Right ventricle myocardium superior (tissue), 1 donor: ENCODE results near the gene AKAP8L. TPM values are rescaled to one million over a fixed set of nuclear protein-coding genes. Genes with fewer than 3 reads are reported as not detected.

Experiments
- ATAC-seq: fragments of 200-7000 bp; cut with Tn5 transposase; one replicate; pipeline ENCODE4 v1.9.1; 2020; ENCODE audit warnings: mild to moderate bottlenecking; ENCODE audit not compliant: poor library complexity
- DNase-seq: peaks from one replicate; pipeline ENCODE4 v3.0.0-alpha.2; 2020
- intact Hi-C: fragments of 100-400 bp; cut with DNase I; formaldehyde crosslinking; loops from one replicate; pipeline ENCODE4 v1.11.2; 2022
- total RNA-seq: library from RNA; stranded (reverse); fragmentation: NEBNext Ultra II Directional; extraction: Animal tissue kit (Norgen Biotek cat#: 25700); gene quantifications from one replicate; pipeline ENCODE4 v1.2.1, GENCODE V29; 2021
- donor health status: DM: no; HTN: yes; CAD: no; lungs with severe emphysema.

AKAP8L gene
- total RNA-seq, 1 donor from 2014 or later, result 74.5 TPM

DNA sequence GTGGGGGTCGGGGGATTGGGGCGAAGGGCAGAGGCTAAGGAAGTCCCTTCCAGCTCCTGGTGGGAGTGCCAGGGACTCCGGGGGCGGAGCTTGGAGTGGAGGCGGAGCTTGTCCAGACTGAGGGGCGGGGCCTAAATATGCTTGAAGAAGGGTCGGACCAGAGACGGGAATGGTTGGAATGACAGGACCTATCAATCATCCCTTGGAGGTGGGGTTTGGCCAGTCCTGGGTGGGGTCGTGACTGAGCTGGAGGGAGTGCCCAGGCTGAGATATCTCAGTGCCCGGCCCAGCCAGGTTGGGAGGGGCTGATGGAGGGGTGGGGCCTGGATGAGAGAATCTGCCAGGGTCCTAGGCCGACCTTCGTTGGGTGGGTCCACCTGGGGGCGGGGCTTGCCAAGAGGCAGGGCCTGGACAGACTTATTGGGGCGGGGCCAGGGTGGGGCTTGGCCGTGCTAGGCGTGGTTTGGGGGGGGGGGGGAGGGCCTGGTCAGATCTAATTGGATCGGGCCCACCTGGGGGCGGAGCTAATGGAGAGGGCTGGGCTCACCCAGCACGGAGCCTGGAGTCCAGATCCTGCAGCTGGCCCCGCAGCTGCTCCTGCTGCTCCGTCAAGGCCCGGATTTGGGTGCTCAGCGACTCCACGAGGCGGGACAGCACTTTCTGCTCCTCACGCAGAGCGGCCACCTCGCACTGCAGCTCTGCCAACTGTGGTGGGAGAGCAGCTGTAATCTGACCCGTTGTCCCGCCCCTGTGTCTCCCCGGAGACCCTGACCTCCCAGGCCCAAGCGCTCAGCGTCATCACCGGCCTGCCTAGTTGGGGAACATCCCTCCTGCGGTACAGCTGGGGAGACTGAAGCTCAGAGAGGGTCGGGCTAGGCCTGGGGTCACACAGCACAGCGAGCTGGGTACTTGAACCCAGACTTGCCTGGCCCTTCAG is 33.6 kb upstream of the AKAP8L start:
- intact Hi-C loops, result loop anchor here (5.0 kb wide), 1 partner anchor 105 kb away; no protein-coding TSS in a partner anchor
- peak; percentile 94 for DNase-seq
- ATAC-seq, result peak; percentile 74

GRCh38 chr19:15450528-15450890 is 31.7 kb upstream of the AKAP8L start:
- intact Hi-C loops, result loop anchor here (5.0 kb wide), 1 partner anchor 107 kb away; no protein-coding TSS in a partner anchor
- DNase-seq, result no peak
- ATAC-seq, result no peak

- DNase-seq, result peak; percentile 93
- intact Hi-C loops, result loop anchor here (5.0 kb wide), 1 partner anchor 107 kb away; no protein-coding TSS in a partner anchor
- ATAC-seq, result peak; percentile 19
Observed at GRCh38 chr19:15449620-15450527, 31.1 kb upstream of the AKAP8L start, which contains the start of gene WIZ. TSS of gene WIZ (minus strand) at chr19:15449956. CDS start at chr19:15448307, 1,649 bp downstream.

DNA sequence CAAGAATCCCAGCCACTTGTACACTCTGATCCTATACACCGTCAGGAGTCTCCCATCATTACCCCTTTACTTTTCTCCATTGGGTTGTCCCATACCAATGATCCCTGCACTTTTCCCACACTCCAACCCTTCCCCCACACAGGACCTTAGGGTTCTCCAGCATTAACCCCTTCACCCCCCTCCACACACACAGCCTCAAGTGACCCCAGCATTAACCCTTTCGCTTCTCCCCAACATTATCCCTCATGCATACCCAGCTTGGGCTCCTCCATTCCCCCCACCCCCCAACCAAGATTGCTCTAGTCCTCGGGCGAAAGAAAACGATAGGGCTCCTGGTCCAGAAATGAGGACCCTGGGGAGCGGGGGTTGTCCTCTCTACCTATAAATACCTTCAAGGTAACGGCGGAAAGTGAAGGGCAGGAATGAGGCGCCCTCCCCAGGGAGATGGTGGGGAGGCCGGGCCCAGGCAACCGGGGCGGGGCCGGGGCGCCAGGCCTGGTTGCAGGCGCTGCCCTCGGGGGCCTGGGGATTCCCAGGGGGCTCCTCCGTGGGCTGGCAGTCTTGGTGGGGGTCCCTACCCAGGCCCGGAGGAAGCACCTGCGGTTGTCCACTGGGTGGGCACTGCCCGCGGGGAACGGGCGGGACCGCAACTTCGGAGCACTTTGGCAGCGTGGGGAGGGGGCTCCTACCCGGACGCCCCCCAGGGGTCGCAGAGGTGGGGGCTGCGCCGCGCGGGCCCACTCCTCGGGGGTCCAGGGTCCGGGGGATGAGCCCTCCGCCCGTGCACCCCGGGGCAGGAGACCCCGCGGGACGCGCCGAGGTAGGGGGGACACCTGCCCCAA is 30.2 kb upstream of the AKAP8L start:
- no peak for ATAC-seq
- intact Hi-C loops, result no loop called here
- DNase-seq, result no peak

DNA sequence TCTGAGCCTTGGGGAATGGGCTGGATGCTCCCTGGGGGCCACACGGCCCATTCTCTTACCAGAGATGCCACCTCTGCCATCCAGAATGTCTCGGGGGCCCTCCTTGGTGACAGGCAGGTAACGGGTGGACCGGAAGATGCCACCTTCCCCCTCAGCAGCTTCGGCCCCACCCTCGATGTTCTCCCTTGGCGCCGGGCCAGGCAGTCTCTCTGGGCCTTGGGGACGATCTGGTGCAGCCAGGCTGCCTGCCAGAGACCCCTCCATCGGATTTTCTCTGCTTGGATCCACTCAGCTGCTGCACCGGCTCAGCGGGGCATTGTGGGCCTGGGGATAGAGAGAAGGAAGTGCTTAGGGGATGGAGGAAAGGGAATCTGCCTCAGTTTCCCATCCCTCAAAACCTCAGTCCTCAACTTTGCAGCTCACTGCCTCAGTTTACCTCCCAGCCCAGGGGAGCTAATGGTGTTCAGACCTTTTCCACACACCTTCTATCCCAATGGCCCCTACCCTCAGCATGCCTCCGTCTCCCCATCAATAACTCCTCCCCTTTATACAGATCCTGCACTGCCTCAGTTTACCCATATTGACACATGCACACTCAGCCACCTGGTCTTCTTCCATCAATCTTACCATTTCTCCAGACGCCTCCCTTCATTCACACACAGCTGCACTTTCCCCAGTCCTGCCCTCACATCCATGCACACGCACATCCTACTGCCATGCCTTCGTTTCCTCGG is 29.4 kb upstream of the AKAP8L start:
- no peak for DNase-seq
- intact Hi-C loops, result no loop called here
- ATAC-seq, result no peak

- no peak for DNase-seq
- no peak for ATAC-seq
- intact Hi-C loops, result no loop called here
Observed at GRCh38 chr19:15447057-15447456, 28.3 kb upstream of the AKAP8L start.

GRCh38 chr19:15445807-15446376 is 27.1 kb upstream of the AKAP8L start:
- intact Hi-C loops, result no loop called here
- DNase-seq (peak; percentile 79), ATAC-seq (peak; percentile 75)

DNA sequence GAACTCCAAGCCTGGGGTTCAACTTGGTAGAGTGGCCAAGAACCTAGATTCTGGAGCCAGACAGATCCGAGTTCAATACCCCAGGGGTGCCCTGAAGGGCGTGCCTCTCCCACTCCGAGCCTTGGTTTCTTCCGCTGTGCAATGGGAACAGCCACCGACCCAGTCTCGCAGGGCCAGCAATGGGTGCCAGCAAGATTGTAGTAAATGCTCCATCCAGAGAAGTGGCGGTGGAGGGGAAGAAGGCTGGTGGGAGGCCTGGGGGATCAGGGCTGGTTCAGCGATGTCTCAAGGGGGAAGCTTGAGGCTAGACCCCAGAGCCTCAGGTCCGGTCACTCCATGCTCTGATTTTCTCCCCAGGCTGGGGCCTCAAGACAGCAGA is 26.4 kb upstream of the AKAP8L start:
- intact Hi-C loops, result no loop called here
- no peak for DNase-seq
- no peak for ATAC-seq

DNA sequence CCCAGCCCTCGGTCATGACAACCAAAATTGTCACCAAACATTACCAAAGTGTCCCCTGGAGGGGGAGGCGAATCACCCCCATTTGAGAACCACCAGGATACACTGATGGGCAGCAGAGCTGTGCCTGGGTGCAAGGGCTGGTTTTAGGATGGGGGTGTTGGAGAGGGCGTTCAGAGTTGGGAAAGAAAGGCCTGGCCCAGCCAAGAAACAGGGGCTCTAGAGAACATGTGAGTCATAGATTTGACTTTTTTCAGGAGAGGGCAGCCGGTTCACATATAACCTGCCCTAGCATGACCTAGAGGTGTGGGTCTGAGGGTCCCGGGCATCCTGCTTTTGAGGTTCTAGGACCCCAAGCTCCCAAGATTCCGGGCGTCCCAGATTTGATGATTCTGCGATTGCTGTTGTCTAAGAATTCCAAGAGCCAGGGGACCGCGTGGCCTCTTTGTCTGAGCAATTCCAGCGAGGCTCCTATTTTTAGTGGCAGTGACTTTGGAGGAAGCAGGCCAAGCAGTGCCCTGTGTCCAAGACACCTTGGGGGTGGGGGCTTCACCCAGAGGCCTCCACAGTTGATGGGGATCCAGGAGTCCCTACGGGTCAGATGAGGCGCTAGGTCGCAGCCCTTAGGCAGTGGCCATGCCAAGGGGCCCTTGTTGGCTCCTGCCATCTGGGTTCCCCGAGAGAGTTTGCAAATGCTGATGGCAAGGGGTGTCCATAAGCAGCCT is 25.9 kb upstream of the AKAP8L start:
- ATAC-seq, result peak; percentile 27
- intact Hi-C loops, result no loop called here
- no peak for DNase-seq

DNA sequence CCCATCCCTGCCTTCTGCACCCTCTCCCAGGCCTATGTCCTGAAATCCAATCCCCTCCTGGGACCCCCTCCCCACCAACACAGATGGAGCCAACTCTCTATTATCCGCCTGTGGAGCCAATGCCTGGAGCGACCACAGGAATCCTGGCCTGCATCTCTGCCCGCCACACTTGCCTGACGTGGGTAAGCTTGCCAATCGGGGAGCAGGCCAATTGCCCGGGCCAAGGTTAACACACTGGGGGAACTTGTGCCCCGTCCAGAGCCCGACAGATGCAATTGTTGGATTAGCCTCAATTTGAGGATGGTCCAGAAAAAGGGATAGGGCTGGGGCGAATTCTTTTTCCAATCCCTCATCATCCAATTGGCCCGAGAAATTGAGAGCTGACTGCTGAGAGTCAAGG is 25.1 kb upstream of the AKAP8L start:
- intact Hi-C loops, result no loop called here
- DNase-seq, result peak; percentile 78
- ATAC-seq, result peak; percentile 67

GRCh38 chr19:15443325-15443724 is 24.5 kb upstream of the AKAP8L start:
- no peak for DNase-seq
- intact Hi-C loops, result no loop called here
- no peak for ATAC-seq

DNA sequence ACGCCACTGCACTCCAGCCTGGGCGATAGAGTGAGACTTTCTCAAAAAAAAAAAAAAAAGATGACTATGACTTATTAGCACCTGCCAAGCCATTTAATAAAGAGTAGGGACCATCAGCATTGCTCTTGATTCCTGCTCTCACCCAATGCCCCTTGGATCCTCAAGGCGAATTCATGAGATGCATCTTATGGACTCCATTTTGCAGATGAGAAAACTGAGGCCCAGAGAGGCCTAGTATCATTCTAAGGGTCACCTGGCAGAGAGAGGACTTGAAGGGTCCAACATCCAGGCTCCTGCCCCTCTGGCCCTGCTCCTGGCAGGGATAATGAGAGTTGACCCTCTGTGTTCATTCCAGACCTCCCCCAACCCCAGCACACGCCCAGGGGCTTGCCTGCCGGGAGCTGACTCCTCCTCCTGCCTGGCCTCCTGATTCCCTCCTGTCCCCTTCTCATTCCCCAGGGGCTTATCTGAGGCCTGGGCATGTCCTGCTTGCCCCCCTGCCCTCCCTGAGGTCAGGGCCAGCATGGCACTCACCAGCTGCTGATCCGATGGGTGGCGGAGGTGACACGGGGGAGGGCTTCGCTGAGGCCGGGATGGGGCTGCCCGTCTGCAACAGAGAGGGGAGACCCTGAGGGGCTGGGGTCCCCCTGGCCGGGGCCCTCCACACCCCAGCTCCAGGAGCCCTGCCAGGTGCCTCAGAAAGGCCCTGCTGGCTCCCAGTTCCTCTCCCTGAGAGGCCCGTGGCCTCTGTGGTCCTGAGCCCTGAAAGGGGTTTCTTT is 23.5 kb upstream of the AKAP8L start:
- no peak for ATAC-seq
- intact Hi-C loops, result no loop called here
- no peak for DNase-seq

- intact Hi-C loops, result no loop called here
- ATAC-seq (no peak), DNase-seq (no peak)
Observed at GRCh38 chr19:15441317-15441716, 22.5 kb upstream of the AKAP8L start.

GRCh38 chr19:15439821-15440641 is 21.2 kb upstream of the AKAP8L start:
- no peak for ATAC-seq
- intact Hi-C loops, result no loop called here
- DNase-seq, result no peak

GRCh38 chr19:15439078-15439799 is 20.5 kb upstream of the AKAP8L start:
- intact Hi-C loops, result no loop called here
- ATAC-seq (no peak), DNase-seq (no peak)
